Neuronal stem cell (in vitro differentiated cells): ENCODE measurements around the gene XAB2.

Source experiments
- DNase-seq: peaks from one replicate; pipeline ENCODE4 v3.0.0-alpha.2; 2013; ENCODE audit warnings: low spot score
- H2AFZ ChIP-seq: one replicate; pipeline ENCODE4 v1.6.1; 2013; ENCODE audit warnings: mild to moderate bottlenecking, low read length, inconsistent platforms
- H2AK5ac ChIP-seq: 2 replicates; pipeline ENCODE4 v1.6.1; 2013; ENCODE audit warnings: low read depth, mild to moderate bottlenecking, inconsistent platforms, low read length, moderate library complexity, mixed read lengths
- H2BK120ac ChIP-seq: 2 replicates; pipeline ENCODE4 v1.6.1; 2013; ENCODE audit warnings: low read depth, mild to moderate bottlenecking, inconsistent platforms, low read length, moderate library complexity, mixed read lengths
- H2BK12ac ChIP-seq: one replicate; pipeline ENCODE4 v1.6.1; 2013; ENCODE audit warnings: low read length, inconsistent platforms
- H2BK15ac ChIP-seq: 2 replicates; pipeline ENCODE4 v1.6.1; 2013; ENCODE audit warnings: mild to moderate bottlenecking, low read length, inconsistent platforms, mixed read lengths
- H2BK5ac ChIP-seq: one replicate; pipeline ENCODE4 v1.6.1; 2013; ENCODE audit warnings: inconsistent platforms, mild to moderate bottlenecking, low read length, moderate library complexity
- H3K14ac ChIP-seq: one replicate; pipeline ENCODE4 v1.6.1; 2013; ENCODE audit warnings: low read length, inconsistent platforms
- H3K18ac ChIP-seq: 2 replicates; pipeline ENCODE4 v1.6.1; 2013; ENCODE audit warnings: low read length, inconsistent platforms
- H3K23ac ChIP-seq: 2 replicates; pipeline ENCODE4 v1.6.1; 2013; ENCODE audit warnings: low read depth, mild to moderate bottlenecking, mixed read lengths, low read length, inconsistent platforms; ENCODE audit not compliant: poor library complexity
- H3K27ac ChIP-seq: replicated peaks from 3 replicates; pipeline ENCODE4 v1.5.1; 2013; ENCODE audit warnings: low read length, inconsistent platforms
- H3K27me3 ChIP-seq, 3 experiments: 2 replicates each; pipeline ENCODE4 v1.6.1; 2013; ENCODE audit warnings: low read length in 3 of 3, mild to moderate bottlenecking in 2 of 3, inconsistent platforms in 1 of 3, low read depth in 1 of 3, mixed read lengths in 1 of 3, moderate library complexity in 1 of 3; ENCODE audit not compliant: control insufficient read depth in 3 of 3, insufficient read depth in 3 of 3
- H3K36me3 ChIP-seq, 2 donors: replicated peaks in 1 of 2; 2 replicates each; pipeline ENCODE4 v1.6.1; 2013; ENCODE audit warnings: low read length in 2 of 2; ENCODE audit not compliant: control insufficient read depth in 2 of 2, insufficient read depth in 2 of 2
- H3K4ac ChIP-seq: 2 replicates; pipeline ENCODE4 v1.6.1; 2013; ENCODE audit warnings: inconsistent platforms, mild to moderate bottlenecking, low read length, moderate library complexity
- H3K4me1 ChIP-seq, 2 donors: 1 replicate in 1 of 2; 2 replicates in 1 of 2; pipeline ENCODE4 v1.6.1; 2013; ENCODE audit warnings: low read length in 2 of 2, low read depth in 1 of 2; ENCODE audit not compliant: control insufficient read depth in 2 of 2, insufficient read depth in 1 of 2
- H3K4me2 ChIP-seq: one replicate; pipeline ENCODE4 v1.6.1; 2013; ENCODE audit warnings: mild to moderate bottlenecking, low read length, inconsistent platforms; ENCODE audit not compliant: insufficient read depth, poor library complexity, severe bottlenecking
- H3K4me3 ChIP-seq, 2 donors: 2 replicates each; pipeline ENCODE4 v1.5.1; 2013; ENCODE audit warnings: low read length in 2 of 2, mild to moderate bottlenecking in 2 of 2, inconsistent platforms in 1 of 2, moderate library complexity in 1 of 2
- H3K79me1 ChIP-seq: one replicate; pipeline ENCODE4 v1.6.1; 2013; ENCODE audit warnings: low read depth, mild to moderate bottlenecking, inconsistent platforms, low read length, moderate library complexity
- H3K9ac ChIP-seq: one replicate; pipeline ENCODE4 v1.6.1; 2013; ENCODE audit warnings: mild to moderate bottlenecking, low read depth, low read length, inconsistent platforms; ENCODE audit not compliant: poor library complexity
- H3K9me3 ChIP-seq, 2 donors: replicated peaks in 1 of 2; 2 replicates each; pipeline versions ENCODE3 to v1.6.1; 2013; ENCODE audit warnings: low read length in 2 of 2, mild to moderate bottlenecking in 2 of 2, inconsistent platforms in 1 of 2, low read depth in 1 of 2, mixed read lengths in 1 of 2, moderate library complexity in 1 of 2; ENCODE audit not compliant: control insufficient read depth in 2 of 2, insufficient read depth in 1 of 2
- H4K8ac ChIP-seq: one replicate; pipeline ENCODE4 v1.6.1; 2013; ENCODE audit warnings: low read depth, mild to moderate bottlenecking, inconsistent platforms, low read length, moderate library complexity
- H4K91ac ChIP-seq: one replicate; pipeline ENCODE4 v1.6.1; 2013; ENCODE audit warnings: low read length, low read depth, mild to moderate bottlenecking, inconsistent platforms; ENCODE audit not compliant: poor library complexity
- WGBS, 2 donors: extraction: QIAGEN DNeasy Blood & Tissue Kit; methylation state at CpG; one replicate each; pipeline ENCODE4 v1.1.7; 2013; ENCODE audit warnings: missing lambda C conversion rate in 2 of 2, mixed read lengths in 1 of 2; ENCODE audit not compliant: insufficient read length in 2 of 2, insufficient replicate concordance in 1 of 2; ENCODE audit errors: extremely low coverage in 2 of 2; 5-methylcytosine and 5-hydroxymethylcytosine counted together

XAB2 gene

DNA sequence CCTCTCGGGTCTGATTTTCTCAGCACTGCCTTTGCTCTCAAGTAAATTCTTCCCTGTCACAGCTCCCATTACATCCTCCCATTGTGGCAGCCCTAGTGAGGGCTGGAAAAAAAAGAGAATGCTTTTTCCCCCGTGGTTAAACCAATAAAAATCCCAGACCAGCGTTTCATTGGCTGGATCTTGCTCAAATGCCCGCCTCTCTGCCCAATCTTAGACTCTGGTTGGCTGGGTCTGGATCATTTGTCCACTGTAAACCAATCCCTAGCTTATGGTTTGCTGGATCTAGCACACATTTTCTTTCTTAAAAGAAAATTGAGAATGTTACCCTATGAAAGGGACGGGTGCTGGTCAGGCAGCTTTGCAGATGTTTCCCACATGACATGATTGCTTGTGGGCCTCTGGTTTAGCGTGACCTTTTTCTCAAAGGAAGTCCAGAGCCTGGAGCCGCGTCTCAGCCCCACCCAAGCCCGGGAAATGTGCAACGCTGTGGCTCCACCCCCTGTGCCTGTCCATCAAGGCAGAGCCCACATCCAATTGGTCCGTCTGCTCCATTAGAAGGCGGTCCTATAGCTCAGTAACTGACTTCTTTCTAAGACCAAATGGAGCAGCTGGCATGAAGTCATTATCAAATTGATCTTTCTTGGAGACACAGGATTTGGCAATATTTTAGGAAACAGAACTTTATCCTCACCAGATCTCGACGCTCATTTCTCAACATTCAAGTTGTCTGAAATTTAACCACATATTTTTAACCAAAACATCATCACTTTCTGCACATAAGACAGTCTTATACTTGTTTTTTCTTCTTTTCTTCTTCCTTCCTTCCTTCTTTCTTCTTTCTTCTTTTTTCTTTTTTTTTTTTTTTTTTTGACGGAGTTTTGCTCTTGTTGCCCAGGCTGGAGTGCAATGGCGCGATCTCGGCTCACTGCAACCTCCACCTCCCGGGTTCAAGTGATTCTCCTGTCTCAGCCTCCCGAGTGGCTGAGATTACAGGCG, 45.0 kb upstream of the XAB2 start:
- no peak overlapping the region for H4K8ac ChIP-seq
- no peak overlapping the region for H2BK5ac ChIP-seq
- no peak overlapping the region for H3K18ac ChIP-seq
- no peak overlapping the region for H3K27ac ChIP-seq
- no peak overlapping the region for H3K23ac ChIP-seq
- DNase-seq: no peak
- H2BK15ac ChIP-seq: no peak overlapping the region
- H2AFZ ChIP-seq: peak overlapping the region; percentile 66
- no peak overlapping the region for H3K9ac ChIP-seq
- no peak overlapping the region for H4K91ac ChIP-seq
- H3K4me2 ChIP-seq: no peak overlapping the region
- H2BK120ac ChIP-seq: no peak overlapping the region
- peaks cover 0 to 26% (median 24%) of the 10 kb centered on the region in 3 experiments for H3K27me3 ChIP-seq
- no CpG with 5 or more reads among the region's 21 CpGs for WGBS, 2 donors
- H3K4me1 ChIP-seq: peaks cover 0 to 7% of the 10 kb centered on the region in 2 donors
- no peak overlapping the region for H3K4me3 ChIP-seq
- no peak overlapping the region for H2AK5ac ChIP-seq
- H3K79me1 ChIP-seq: peaks cover 4% of the 10 kb centered on the region
- H3K36me3 ChIP-seq: no peaks in the 10 kb centered on the region
- H3K9me3 ChIP-seq: peaks cover 0 to 3% of the 10 kb centered on the region in 2 donors
- no peak overlapping the region for H2BK12ac ChIP-seq
- H3K4ac ChIP-seq: no peak overlapping the region
- no peak overlapping the region for H3K14ac ChIP-seq

DNA sequence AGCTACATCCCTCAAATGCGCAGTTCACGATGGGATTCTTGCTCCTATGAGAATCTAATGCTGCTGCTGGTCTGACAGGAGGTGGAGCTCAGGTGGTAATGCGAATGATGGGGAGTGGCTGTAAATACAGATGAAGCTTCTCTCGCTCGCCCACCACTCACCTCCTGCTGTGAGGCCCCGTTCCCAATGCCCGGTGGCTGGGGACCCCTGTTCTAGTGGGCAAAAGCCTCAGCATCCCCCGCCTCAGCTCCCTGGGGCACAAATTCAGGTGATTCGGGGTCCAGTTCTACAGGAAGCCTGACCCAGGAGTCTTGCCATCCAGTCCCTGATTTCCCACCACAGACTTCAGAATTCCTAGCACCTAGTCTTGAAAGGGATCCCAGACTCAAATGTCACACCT, 43.2 kb upstream of the XAB2 start:
- Histone ChIP-seq H3K4me2 (no peak overlapping the region), H2BK12ac (no peak overlapping the region), H3K9ac (no peak overlapping the region), H3K27me3 (peaks cover 0 to 24% (median 23%) of the 10 kb centered on the region in 3 experiments), H3K79me1 (peaks cover 1% of the 10 kb centered on the region), H3K9me3 (peaks cover 0 to 3% of the 10 kb centered on the region in 2 donors), H3K23ac (no peak overlapping the region), H3K14ac (no peak overlapping the region), H3K27ac (no peak overlapping the region), H3K18ac (no peak overlapping the region), H3K4me1 (peaks cover 0 to 5% of the 10 kb centered on the region in 2 donors), H3K4me3 (no peak overlapping the region), H4K8ac (no peak overlapping the region), H4K91ac (no peak overlapping the region), H2BK15ac (no peak overlapping the region), H2AK5ac (no peak overlapping the region), H3K36me3 (no peaks in the 10 kb centered on the region), H2BK120ac (no peak overlapping the region), H2BK5ac (no peak overlapping the region), H2AFZ (no peak overlapping the region), H3K4ac (no peak overlapping the region)
- DNase-seq: no peak
- WGBS, 2 donors: no CpG with 5 or more reads among the region's 9 CpGs

DNA sequence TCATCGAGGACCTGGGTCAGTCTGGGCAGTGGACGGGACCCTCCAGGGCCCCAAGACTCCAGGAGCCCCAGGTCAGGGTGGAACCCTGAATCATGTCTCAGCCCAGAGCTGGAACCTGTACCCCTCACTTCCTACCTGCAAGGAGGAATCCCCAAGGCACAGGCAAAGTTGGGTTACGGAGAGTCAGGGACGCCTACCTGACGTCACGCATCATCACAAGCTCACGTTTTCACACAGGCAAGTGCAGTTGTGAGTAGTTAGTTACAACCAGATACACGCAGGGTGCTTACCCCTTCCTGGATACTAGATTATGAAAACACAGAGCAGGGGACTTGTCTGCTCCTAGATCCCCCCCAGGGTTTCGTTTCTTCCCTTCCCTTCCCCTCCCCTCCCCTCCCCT, 41.4 kb upstream of the XAB2 start:
- H3K36me3 ChIP-seq: no peaks in the 10 kb centered on the region
- no peak overlapping the region for H2BK120ac ChIP-seq
- no peak overlapping the region for H4K8ac ChIP-seq
- no peak overlapping the region for H3K27ac ChIP-seq
- H3K4ac ChIP-seq: no peak overlapping the region
- H3K4me3 ChIP-seq: peak overlapping the region in 1 of 2 donors; percentile 47
- no peaks in the 10 kb centered on the region for H3K79me1 ChIP-seq
- no peak overlapping the region for H3K14ac ChIP-seq
- no peak overlapping the region for H3K18ac ChIP-seq
- peaks cover 0 to 22% (median 20%) of the 10 kb centered on the region in 3 experiments for H3K27me3 ChIP-seq
- WGBS, 2 donors: no CpG with 5 or more reads among the region's 9 CpGs
- H3K9me3 ChIP-seq: peaks cover 0 to 3% of the 10 kb centered on the region in 2 donors
- H2BK15ac ChIP-seq: no peak overlapping the region
- H3K23ac ChIP-seq: no peak overlapping the region
- H3K4me2 ChIP-seq: no peak overlapping the region
- no peak overlapping the region for H2BK5ac ChIP-seq
- peaks cover 0 to 5% of the 10 kb centered on the region in 2 donors for H3K4me1 ChIP-seq
- peak overlapping the region; percentile 17 for H2AK5ac ChIP-seq
- H4K91ac ChIP-seq: no peak overlapping the region
- no peak overlapping the region for H2BK12ac ChIP-seq
- H2AFZ ChIP-seq: peak overlapping the region; percentile 80
- H3K9ac ChIP-seq: no peak overlapping the region
- DNase-seq: no peak

DNA sequence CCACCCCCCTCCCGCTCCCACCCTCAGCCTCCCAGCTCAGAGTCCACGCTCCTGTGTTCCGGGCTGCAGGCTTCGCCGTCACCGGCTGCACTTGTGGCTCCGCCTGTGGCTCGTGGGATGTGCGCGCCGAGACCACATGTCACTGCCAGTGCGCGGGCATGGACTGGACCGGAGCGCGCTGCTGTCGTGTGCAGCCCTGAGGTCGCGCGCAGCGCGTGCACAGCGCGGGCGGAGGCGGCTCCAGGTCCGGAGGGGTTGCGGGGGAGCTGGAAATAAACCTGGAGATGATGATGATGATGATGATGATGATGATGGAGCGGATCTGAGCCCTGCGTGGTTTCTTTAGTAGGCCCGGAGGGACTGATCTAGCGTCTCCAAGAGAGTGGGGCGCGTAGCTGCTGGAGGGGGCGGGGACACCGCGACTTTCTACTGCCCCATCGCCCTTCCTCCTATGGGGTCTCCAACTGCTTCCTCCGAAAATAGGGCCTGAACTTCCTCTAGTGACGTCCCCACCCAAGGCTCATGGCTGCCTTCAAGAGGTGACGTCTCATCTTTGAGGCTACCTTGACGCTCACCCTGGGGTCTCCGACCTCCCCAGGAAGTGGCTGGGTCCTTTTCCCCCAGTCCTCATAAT, 40.9 kb upstream of the XAB2 start:
- no peak overlapping the region for H3K14ac ChIP-seq
- H3K4me3 ChIP-seq: peak overlapping the region; percentile 21 to 47
- peaks cover 0 to 3% of the 10 kb centered on the region in 2 donors for H3K9me3 ChIP-seq
- DNase-seq: no peak
- peak overlapping the region; percentile 17 for H2AK5ac ChIP-seq
- peaks cover 0 to 22% (median 20%) of the 10 kb centered on the region in 3 experiments for H3K27me3 ChIP-seq
- H3K18ac ChIP-seq: peak overlapping the region; percentile 90
- peak overlapping the region; percentile 80 for H2AFZ ChIP-seq
- no peak overlapping the region for H2BK5ac ChIP-seq
- no CpG with 5 or more reads among the region's 43 CpGs for WGBS, 2 donors
- no peaks in the 10 kb centered on the region for H3K79me1 ChIP-seq
- H2BK15ac ChIP-seq: peak overlapping the region; percentile 9
- H4K8ac ChIP-seq: no peak overlapping the region
- no peak overlapping the region for H3K4ac ChIP-seq
- peaks cover 0 to 5% of the 10 kb centered on the region in 2 donors for H3K4me1 ChIP-seq
- H2BK120ac ChIP-seq: no peak overlapping the region
- H3K36me3 ChIP-seq: no peaks in the 10 kb centered on the region
- peak overlapping the region; percentile 70 for H3K9ac ChIP-seq
- H3K4me2 ChIP-seq: peak overlapping the region; percentile 57
- no peak overlapping the region for H4K91ac ChIP-seq
- no peak overlapping the region for H3K27ac ChIP-seq
- H3K23ac ChIP-seq: peak overlapping the region; percentile 65
- H2BK12ac ChIP-seq: peak overlapping the region; percentile 90
